Calu3 (cell line): ENCODE measurements around the gene CAPN9. TPM values are rescaled to one million over a fixed set of nuclear protein-coding genes. Genes with fewer than 3 reads are reported as not detected.

ENCODE experiments used
- BruUV-seq: library from RNA; stranded (reverse); fragments of 400-500 nt; replicated peaks from 2 replicates; lab custom pipeline; 2021; lab: Mats Ljungman, UMichigan
- CTCF ChIA-PET: fragments of 300-600 bp; sonication (Branson Sonifier 250); formaldehyde crosslinking; loops from one replicate; lab custom pipeline; 2022; ENCODE audit warnings: antibody characterized with exemption; lab: Charles Lee
- DNase-seq: peaks from one replicate; pipeline ENCODE4 v3.0.0; 2022
- H3K27ac Mint-ChIP-seq: one replicate; pipeline ENCODE4 v1.8.0; 2022; ENCODE audit warnings: mixed read lengths; ENCODE audit not compliant: unreplicated experiment
- H3K27me3 Mint-ChIP-seq: one replicate; pipeline ENCODE4 v1.8.0; 2022; ENCODE audit warnings: mixed read lengths; ENCODE audit not compliant: unreplicated experiment
- H3K36me3 Mint-ChIP-seq: one replicate; pipeline ENCODE4 v1.8.0; 2022; ENCODE audit warnings: mild to moderate bottlenecking, moderate library complexity, mixed read lengths; ENCODE audit not compliant: insufficient read depth, unreplicated experiment
- H3K4me1 Mint-ChIP-seq: one replicate; pipeline ENCODE4 v1.8.0; 2022; ENCODE audit warnings: mild to moderate bottlenecking, low read depth, mixed read lengths; ENCODE audit not compliant: unreplicated experiment
- H3K4me3 Mint-ChIP-seq: one replicate; pipeline ENCODE4 v1.8.0; 2022; ENCODE audit warnings: mild to moderate bottlenecking, low read depth, moderate library complexity, mixed read lengths; ENCODE audit not compliant: unreplicated experiment
- H3K9me3 Mint-ChIP-seq: one replicate; pipeline ENCODE4 v1.8.0; 2022; ENCODE audit warnings: low read depth, mixed read lengths; ENCODE audit not compliant: unreplicated experiment
- CTCF ChIP-seq: fragments of 200-600 bp; IDR thresholded peaks from one replicate; pipeline ENCODE4 v1.8.0; 2022; ENCODE audit warnings: antibody characterized with exemption; ENCODE audit not compliant: unreplicated experiment
- intact Hi-C: fragments of 100-400 bp; cut with micrococcal nuclease; formaldehyde crosslinking; loops from one replicate; pipeline ENCODE4 v1.10.0; 2022; ENCODE audit not compliant: unreplicated experiment
- total RNA-seq: library from RNA; stranded (reverse); gene quantifications from 2 replicates; pipeline ENCODE4 v1.2.3, GENCODE V29; 2022

CAPN9 gene
- total RNA-seq, 1 experiment from 2014 or later = not detected

GRCh38 chr1:230745071-230745470 is 2.1 kb upstream of the CAPN9 start:
- Mint-ChIP-seq H3K9me3 (no peaks in the 10 kb centered on the region), H3K27ac (no peak overlapping the region), H3K4me3 (no peak overlapping the region), H3K4me1 (peaks cover 21% of the 10 kb centered on the region), H3K27me3 (no peaks in the 10 kb centered on the region), H3K36me3 (peaks cover 4% of the 10 kb centered on the region)
- intact Hi-C loops = no loop called here
- DNase-seq = no peak
- no peak for TF ChIP-seq CTCF
- CTCF ChIA-PET = interaction anchor here (1.6 kb wide), 1 partner anchor 9 kb away, joined by 4 read pairs; no protein-coding TSS in a partner anchor
- BruUV-seq = no TSS peak

GRCh38 chr1:230746617-230747016 is 571 bp upstream of the CAPN9 start:
- Mint-ChIP-seq H3K27ac (no peak overlapping the region), H3K27me3 (no peaks in the 10 kb centered on the region), H3K4me3 (no peak overlapping the region), H3K9me3 (no peaks in the 10 kb centered on the region), H3K36me3 (peaks cover 4% of the 10 kb centered on the region), H3K4me1 (peaks cover 30% of the 10 kb centered on the region)
- no peak for DNase-seq
- intact Hi-C loops = no loop called here
- no peak for TF ChIP-seq CTCF
- no TSS peak for BruUV-seq
- CTCF ChIA-PET = interaction anchor here (0.7 to 1.2 kb wide), 3 partner anchors 10 to 24 kb away, joined by 3 read pairs; no protein-coding TSS in a partner anchor

- no peaks in the 10 kb centered on the region for H3K27me3 Mint-ChIP-seq
- peaks cover 4% of the 10 kb centered on the region for H3K36me3 Mint-ChIP-seq
These were observed 957 bp downstream of the CAPN9 start for GRCh38 chr1:230747890-230748800.

GRCh38 chr1:230749150-230749549 is 2.0 kb downstream of the CAPN9 start:
- Mint-ChIP-seq H3K9me3 (no peaks in the 10 kb centered on the region), H3K4me1 (peaks cover 28% of the 10 kb centered on the region), H3K27ac (no peak overlapping the region), H3K27me3 (no peaks in the 10 kb centered on the region), H3K36me3 (no peaks in the 10 kb centered on the region), H3K4me3 (no peak overlapping the region)
- CTCF ChIA-PET = no interaction called here
- BruUV-seq = no TSS peak
- TF ChIP-seq CTCF = no peak
- intact Hi-C loops = no loop called here
- DNase-seq = no peak

More at GRCh38 chr1:230747890-230748800, 957 bp downstream of the CAPN9 start:
- no peaks in the 10 kb centered on the region for H3K9me3 Mint-ChIP-seq
- H3K4me3 Mint-ChIP-seq = no peak overlapping the region
- no peak overlapping the region for H3K27ac Mint-ChIP-seq
- CTCF ChIA-PET = interaction anchor here (0.7 kb wide), 1 partner anchor 471 kb away, joined by 3 read pairs; no protein-coding TSS in a partner anchor
- no peak for DNase-seq
- intact Hi-C loops = no loop called here
- H3K4me1 Mint-ChIP-seq = peaks cover 38% of the 10 kb centered on the region
- BruUV-seq = no TSS peak
- TF ChIP-seq CTCF = no peak
